Activated CD8-positive, alpha-beta memory T cell treated with anti-CD3 and anti-CD28 coated beads for 36 hours (primary cell): ENCODE data around the gene AFDN. TPM values are rescaled to one million over a fixed set of nuclear protein-coding genes. Genes with fewer than 3 reads are reported as not detected.

Experiments used
- CTCF ChIA-PET: fragments of 350-600 bp; sonication (Branson Sonifier 250); formaldehyde crosslinking; loops from one replicate; lab custom pipeline; 2021; ENCODE audit warnings: antibody characterized with exemption; lab: Charles Lee
- POLR2A ChIA-PET: fragments of 350-600 bp; sonication (Branson Sonifier 250); formaldehyde crosslinking; loops from one replicate; lab custom pipeline; 2021; ENCODE audit warnings: antibody characterized with exemption; lab: Charles Lee
- total RNA-seq, 2 experiments: library from RNA; stranded (reverse); gene quantifications; one replicate each; pipeline ENCODE4 v1.2.3, GENCODE V29; 2021

Gene AFDN
- total RNA-seq, 2 experiments from 2014 or later: 25.5 to 29.6 TPM

- POLR2A ChIA-PET: no interaction called here
- CTCF ChIA-PET: no interaction called here
Observed at GRCh38 chr6:167835260-167835659, 8.5 kb downstream of the AFDN start.

- ChIA-PET POLR2A (no interaction called here), CTCF (no interaction called here)
Observed at GRCh38 chr6:167836721-167837120, 10.0 kb downstream of the AFDN start.

GRCh38 chr6:167838207-167838748, 11.6 kb downstream of the AFDN start:
- ChIA-PET POLR2A (no interaction called here), CTCF (no interaction called here)

GRCh38 chr6:167839343-167839742, 12.6 kb downstream of the AFDN start:
- CTCF ChIA-PET: no interaction called here
- POLR2A ChIA-PET: no interaction called here

GRCh38 chr6:167839755-167840154, 13.0 kb downstream of the AFDN start:
- ChIA-PET CTCF (no interaction called here), POLR2A (no interaction called here)

- POLR2A ChIA-PET: no interaction called here
- CTCF ChIA-PET: no interaction called here
Observed at GRCh38 chr6:167840160-167840525, 13.4 kb downstream of the AFDN start.

- ChIA-PET CTCF (no interaction called here), POLR2A (no interaction called here)
Observed at GRCh38 chr6:167840526-167841179, 13.9 kb downstream of the AFDN start.

GRCh38 chr6:167841981-167842380, 15.3 kb downstream of the AFDN start:
- POLR2A ChIA-PET: interaction anchor here (0.6 kb wide), 1 partner anchor 191 kb away, joined by 3 read pairs; no protein-coding TSS in a partner anchor
- CTCF ChIA-PET: no interaction called here

GRCh38 chr6:167842457-167842856, 15.7 kb downstream of the AFDN start:
- ChIA-PET CTCF (no interaction called here), POLR2A (no interaction called here)

- ChIA-PET CTCF (no interaction called here), POLR2A (no interaction called here)
Observed at GRCh38 chr6:167843023-167843422, 16.3 kb downstream of the AFDN start.

GRCh38 chr6:167845856-167846255, 19.1 kb downstream of the AFDN start:
- ChIA-PET POLR2A (no interaction called here), CTCF (no interaction called here)

- CTCF ChIA-PET: no interaction called here
- POLR2A ChIA-PET: no interaction called here
Observed at GRCh38 chr6:167846997-167847606, 20.4 kb downstream of the AFDN start.

- POLR2A ChIA-PET: no interaction called here
- CTCF ChIA-PET: no interaction called here
Observed at GRCh38 chr6:167847936-167848335, 21.2 kb downstream of the AFDN start.

- POLR2A ChIA-PET: no interaction called here
Observed at GRCh38 chr6:167848783-167849182, 22.1 kb downstream of the AFDN start.

GRCh38 chr6:167849846-167850459, 23.2 kb downstream of the AFDN start:
- POLR2A ChIA-PET: interaction anchor here (0.7 kb wide), 1 partner anchor 446 kb away, joined by 4 read pairs; no protein-coding TSS in a partner anchor
- CTCF ChIA-PET: no interaction called here

More at GRCh38 chr6:167848783-167849182, 22.1 kb downstream of the AFDN start:
- CTCF ChIA-PET: no interaction called here

- POLR2A ChIA-PET: no interaction called here
- CTCF ChIA-PET: no interaction called here
Observed at GRCh38 chr6:167850782-167851181, 24.1 kb downstream of the AFDN start.

GRCh38 chr6:167851370-167851952, 24.8 kb downstream of the AFDN start:
- ChIA-PET POLR2A (no interaction called here), CTCF (no interaction called here)

GRCh38 chr6:167855825-167856425, 29.2 kb downstream of the AFDN start:
- POLR2A ChIA-PET: interaction anchor here (0.6 kb wide), 1 partner anchor 25 kb away, joined by 3 read pairs; no protein-coding TSS in a partner anchor
- CTCF ChIA-PET: no interaction called here

GRCh38 chr6:167856474-167856873, 29.8 kb downstream of the AFDN start:
- ChIA-PET CTCF (no interaction called here), POLR2A (no interaction called here)
